CD4-positive, alpha-beta T cell (primary cell): Measurements from ENCODE around the gene CD1B. TPM values are rescaled to one million over a fixed set of nuclear protein-coding genes. Genes with fewer than 3 reads are reported as not detected.

ENCODE experiments used
- ATAC-seq: fragments of 200-7000 bp; cut with Tn5 transposase; one replicate; pipeline ENCODE4 v1.10.0; 2022; ENCODE audit warnings: mild to moderate bottlenecking; ENCODE audit not compliant: poor library complexity
- CTCF ChIA-PET: fragments of 350-600 bp; sonication (Branson Sonifier 250); formaldehyde crosslinking; loops from one replicate; lab custom pipeline; 2021; ENCODE audit warnings: antibody characterized with exemption, inconsistent platforms; lab: Charles Lee
- POLR2A ChIA-PET: fragments of 350-600 bp; sonication (Branson Sonifier 250); formaldehyde crosslinking; loops from one replicate; lab custom pipeline; 2021; ENCODE audit warnings: antibody characterized with exemption, inconsistent platforms; lab: Charles Lee
- DNase-seq, 14 experiments: peaks; one replicate each; pipeline ENCODE4 v3.0.0-alpha.2; 2013 to 2020; ENCODE audit warnings: mixed read lengths in 2 of 14
- H3K27ac ChIP-seq, 2 donors: one replicate each; pipeline versions ENCODE4 v1.5.1 to v1.7.0; 2013; ENCODE audit warnings: low read length in 2 of 2, low read depth in 1 of 2, mild to moderate bottlenecking in 1 of 2
- H3K27me3 ChIP-seq, 2 experiments: 1 replicate in 1 of 2; 2 replicates in 1 of 2; pipeline versions ENCODE4 v1.6.1 to v1.7.0; 2013; ENCODE audit warnings: low read length in 2 of 2, control low read depth in 1 of 2, mild to moderate bottlenecking in 1 of 2, moderate library complexity in 1 of 2; ENCODE audit not compliant: insufficient read depth in 2 of 2, control insufficient read depth in 1 of 2
- H3K36me3 ChIP-seq: one replicate; pipeline ENCODE4 v1.6.1; 2013; ENCODE audit warnings: low read length, control low read depth; ENCODE audit not compliant: insufficient read depth
- H3K4me1 ChIP-seq: one replicate; pipeline ENCODE4 v1.6.1; 2013; ENCODE audit warnings: low read length, control low read depth; ENCODE audit not compliant: insufficient read depth
- H3K4me3 ChIP-seq: one replicate; pipeline ENCODE4 v1.5.1; 2013; ENCODE audit warnings: mild to moderate bottlenecking, low read length, moderate library complexity
- H3K9me3 ChIP-seq, 2 experiments: 1 replicate in 1 of 2; 2 replicates in 1 of 2; pipeline versions ENCODE4 v1.6.1 to v1.7.0; 2013; ENCODE audit warnings: low read length in 2 of 2, mild to moderate bottlenecking in 2 of 2, control low read depth in 1 of 2, moderate library complexity in 1 of 2; ENCODE audit not compliant: control insufficient read depth in 1 of 2, insufficient read depth in 1 of 2
- H3K27ac Mint-ChIP-seq: one replicate; pipeline ENCODE4 v1.8.0; 2020; ENCODE audit warnings: mixed read lengths
- H3K27me3 Mint-ChIP-seq: one replicate; pipeline ENCODE4 v1.8.0; 2021; ENCODE audit warnings: mixed read lengths
- H3K36me3 Mint-ChIP-seq: one replicate; pipeline ENCODE4 v1.8.0; 2021; ENCODE audit warnings: low read depth, mixed read lengths
- H3K4me1 Mint-ChIP-seq: one replicate; pipeline ENCODE4 v1.8.0; 2021; ENCODE audit warnings: low read depth, mixed read lengths
- H3K4me3 Mint-ChIP-seq: one replicate; pipeline ENCODE4 v1.8.0; 2020; ENCODE audit warnings: mild to moderate bottlenecking, mixed read lengths
- H3K9me3 Mint-ChIP-seq: one replicate; pipeline ENCODE4 v1.8.0; 2020; ENCODE audit warnings: mixed read lengths
- intact Hi-C, 2 experiments: fragments of 100-400 bp; cut with DNase I in 1 of 2; cut with micrococcal nuclease in 1 of 2; formaldehyde crosslinking; loops; one replicate each; pipeline versions ENCODE4 v1.15.1 to v1.9.0; 2023 to 2025; cut with DNase I, micrococcal nuclease
- total RNA-seq, 174 experiments: library from RNA in 2 of 174; stranded (reverse) in 2 of 174; gene quantifications; one replicate each; pipeline ENCODE4 v1.2.3 and lab custom pipeline; 2021 to 2026
- TF ChIP-seq, protein P1 (sequence below): fragments of 200-600 bp; IDR thresholded peaks from one replicate; pipeline ENCODE4 v1.8.0; 2022; ENCODE audit warnings: antibody characterized with exemption, mild to moderate bottlenecking

Gene CD1B
- total RNA-seq, 2 experiments from 2014 or later = not detected

DNA sequence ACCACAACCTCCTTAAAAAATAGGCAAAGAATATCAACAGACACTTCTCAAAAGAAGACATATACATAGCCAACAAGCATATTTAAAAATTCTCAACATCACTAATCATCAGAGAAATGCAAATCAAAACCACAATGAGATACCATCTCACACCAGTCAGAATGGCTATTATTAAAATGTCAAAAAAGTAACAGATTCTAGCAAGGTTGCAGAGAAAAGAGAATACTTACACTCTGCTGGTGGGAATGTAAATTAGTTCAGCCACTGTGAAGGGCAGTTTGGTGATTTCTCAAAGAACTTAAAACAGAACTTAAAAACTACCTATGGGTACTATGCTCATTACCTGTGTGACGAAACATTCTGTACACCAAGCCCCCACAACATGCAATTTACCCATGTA lies 20.7 kb downstream of the CD1B start:
- Histone ChIP-seq H3K36me3 (no peaks in the 10 kb centered on the region), H3K27me3 (no peaks in the 10 kb centered on the region), H3K4me3 (no peak overlapping the region), H3K4me1 (no peaks in the 10 kb centered on the region), H3K9me3 (peaks cover 0 to 9% of the 10 kb centered on the region in 2 experiments), H3K27ac (no peak overlapping the region)
- TF ChIP-seq, protein P1, sequence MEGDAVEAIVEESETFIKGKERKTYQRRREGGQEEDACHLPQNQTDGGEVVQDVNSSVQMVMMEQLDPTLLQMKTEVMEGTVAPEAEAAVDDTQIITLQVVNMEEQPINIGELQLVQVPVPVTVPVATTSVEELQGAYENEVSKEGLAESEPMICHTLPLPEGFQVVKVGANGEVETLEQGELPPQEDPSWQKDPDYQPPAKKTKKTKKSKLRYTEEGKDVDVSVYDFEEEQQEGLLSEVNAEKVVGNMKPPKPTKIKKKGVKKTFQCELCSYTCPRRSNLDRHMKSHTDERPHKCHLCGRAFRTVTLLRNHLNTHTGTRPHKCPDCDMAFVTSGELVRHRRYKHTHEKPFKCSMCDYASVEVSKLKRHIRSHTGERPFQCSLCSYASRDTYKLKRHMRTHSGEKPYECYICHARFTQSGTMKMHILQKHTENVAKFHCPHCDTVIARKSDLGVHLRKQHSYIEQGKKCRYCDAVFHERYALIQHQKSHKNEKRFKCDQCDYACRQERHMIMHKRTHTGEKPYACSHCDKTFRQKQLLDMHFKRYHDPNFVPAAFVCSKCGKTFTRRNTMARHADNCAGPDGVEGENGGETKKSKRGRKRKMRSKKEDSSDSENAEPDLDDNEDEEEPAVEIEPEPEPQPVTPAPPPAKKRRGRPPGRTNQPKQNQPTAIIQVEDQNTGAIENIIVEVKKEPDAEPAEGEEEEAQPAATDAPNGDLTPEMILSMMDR = no peak
- no peaks in the 10 kb centered on the region for H3K36me3 Mint-ChIP-seq
- no peak for ATAC-seq
- intact Hi-C loops = no loop called here
- DNase-seq = no peak
- peaks cover 6% of the 10 kb centered on the region for H3K9me3 Mint-ChIP-seq
- H3K27me3 Mint-ChIP-seq = no peaks in the 10 kb centered on the region
- H3K4me3 Mint-ChIP-seq = no peak overlapping the region
- CTCF ChIA-PET = no interaction called here
- no peaks in the 10 kb centered on the region for H3K4me1 Mint-ChIP-seq
- POLR2A ChIA-PET = no interaction called here
- no peak overlapping the region for H3K27ac Mint-ChIP-seq

DNA sequence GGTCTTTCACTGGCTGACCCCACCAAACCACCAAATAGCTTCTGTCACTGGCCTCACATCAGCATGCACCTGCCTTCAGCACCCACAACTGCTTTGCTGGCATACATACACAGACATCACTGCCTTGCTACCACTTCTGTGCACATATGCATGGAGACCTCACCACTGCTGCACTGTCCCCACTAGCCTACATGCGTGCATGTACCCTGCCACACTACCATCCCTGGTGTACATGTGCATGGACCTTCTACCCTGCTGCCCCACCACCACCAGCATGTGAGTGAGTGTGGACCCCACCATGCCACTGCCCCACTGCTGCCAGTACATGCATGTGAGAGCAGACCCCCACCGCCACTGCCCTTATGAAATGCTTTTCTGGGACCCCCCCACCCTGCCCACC lies 35.5 kb downstream of the CD1B start:
- Histone ChIP-seq H3K4me3 (no peak overlapping the region), H3K36me3 (no peaks in the 10 kb centered on the region), H3K27ac (no peak overlapping the region), H3K27me3 (peaks cover 0 to 4% of the 10 kb centered on the region in 2 experiments), H3K9me3 (peaks cover 9 to 10% of the 10 kb centered on the region in 2 experiments), H3K4me1 (no peaks in the 10 kb centered on the region)
- peaks cover 18% of the 10 kb centered on the region for H3K27me3 Mint-ChIP-seq
- H3K9me3 Mint-ChIP-seq = peaks cover 4% of the 10 kb centered on the region
- TF ChIP-seq, protein P1 = no peak
- H3K4me3 Mint-ChIP-seq = no peak overlapping the region
- CTCF ChIA-PET = no interaction called here
- no peak for DNase-seq
- H3K27ac Mint-ChIP-seq = no peak overlapping the region
- ATAC-seq = no peak
- H3K36me3 Mint-ChIP-seq = no peaks in the 10 kb centered on the region
- POLR2A ChIA-PET = no interaction called here
- intact Hi-C loops = no loop called here
- H3K4me1 Mint-ChIP-seq = no peaks in the 10 kb centered on the region

DNA sequence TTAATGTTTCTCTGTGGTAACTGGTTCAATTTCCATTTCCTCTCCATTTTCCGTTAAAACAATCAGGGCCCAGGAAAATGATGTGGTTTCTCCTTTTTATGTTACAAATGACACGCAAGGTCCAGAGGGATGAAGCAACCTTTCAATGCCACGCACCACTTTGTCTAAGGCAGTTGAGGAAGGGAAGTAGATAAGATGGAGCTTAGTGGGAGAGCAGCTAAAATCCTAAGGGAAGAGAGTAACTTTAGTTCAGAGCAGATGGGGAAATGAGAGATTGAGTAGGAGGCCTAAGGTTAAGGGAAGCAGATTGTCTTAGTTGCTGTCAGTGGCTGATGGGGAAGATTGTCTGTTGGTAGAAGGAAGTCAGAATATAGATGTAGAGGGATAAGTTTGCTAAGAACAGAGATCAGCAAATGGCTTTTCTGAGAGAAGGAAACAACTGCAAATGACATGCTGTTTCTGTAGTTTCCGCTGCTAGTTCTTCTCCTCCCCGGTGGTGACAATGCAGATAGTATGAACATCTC lies 40.9 kb downstream of the CD1B start:
- POLR2A ChIA-PET = no interaction called here
- peaks cover 0 to 13% of the 10 kb centered on the region in 2 experiments for H3K27me3 ChIP-seq
- intact Hi-C loops = no loop called here
- H3K27me3 Mint-ChIP-seq = peaks cover 22% of the 10 kb centered on the region
- no peak overlapping the region for H3K4me3 ChIP-seq
- peaks cover 18% of the 10 kb centered on the region for H3K4me1 Mint-ChIP-seq
- H3K36me3 Mint-ChIP-seq = no peaks in the 10 kb centered on the region
- TF ChIP-seq, protein P1 = no peak
- no peak overlapping the region for H3K27ac Mint-ChIP-seq
- H3K9me3 Mint-ChIP-seq = no peaks in the 10 kb centered on the region
- CTCF ChIA-PET = no interaction called here
- DNase-seq (no peak), ATAC-seq (no peak)
- no peak overlapping the region for H3K27ac ChIP-seq
- no peak overlapping the region for H3K4me3 Mint-ChIP-seq
- peaks cover 0 to under 1% of the 10 kb centered on the region in 2 experiments for H3K9me3 ChIP-seq
- H3K36me3 ChIP-seq = no peaks in the 10 kb centered on the region
- H3K4me1 ChIP-seq = peaks cover 6% of the 10 kb centered on the region
